PC-9 (cell line): Measurements from ENCODE around the gene RBFOX2.

Experiments
- EZH2 ChIP-seq: fragments of 200-600 bp; sonication (generic); IDR thresholded peaks from 2 replicates; pipeline ENCODE4 v1.8.0; 2017; ENCODE audit warnings: antibody characterized with exemption, low read depth
- TF ChIP-seq, protein P1 (sequence below): fragments of 200-600 bp; sonication (generic); conservative IDR thresholded peaks from 2 replicates; pipeline ENCODE4 v1.6.1; 2017; ENCODE audit warnings: mixed run types, antibody characterized with exemption, mild to moderate bottlenecking, moderate library complexity

DNA sequence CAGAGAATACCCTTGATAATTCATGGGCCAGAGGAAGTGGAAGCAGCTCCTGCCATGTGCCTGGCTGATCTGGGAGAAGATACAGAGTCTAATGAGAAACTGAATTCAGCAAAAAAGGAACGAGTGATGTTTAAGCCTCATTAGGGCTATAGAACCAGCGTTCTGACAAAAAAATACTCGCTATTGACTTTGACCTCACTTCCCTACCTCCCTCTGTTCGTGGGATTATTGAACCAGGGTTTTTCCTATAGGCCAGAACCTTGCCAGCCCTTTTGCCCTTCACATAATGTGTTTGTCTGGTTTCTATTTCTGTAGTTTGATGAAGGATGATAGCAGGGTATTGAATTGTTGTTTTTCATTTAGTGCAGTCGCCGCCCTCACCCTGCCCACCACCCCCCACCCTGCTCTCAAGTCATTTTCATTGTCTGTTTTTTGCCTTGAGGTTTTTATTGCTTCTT lies 7.6 kb upstream of the RBFOX2 start:
- TF ChIP-seq, protein P1, sequence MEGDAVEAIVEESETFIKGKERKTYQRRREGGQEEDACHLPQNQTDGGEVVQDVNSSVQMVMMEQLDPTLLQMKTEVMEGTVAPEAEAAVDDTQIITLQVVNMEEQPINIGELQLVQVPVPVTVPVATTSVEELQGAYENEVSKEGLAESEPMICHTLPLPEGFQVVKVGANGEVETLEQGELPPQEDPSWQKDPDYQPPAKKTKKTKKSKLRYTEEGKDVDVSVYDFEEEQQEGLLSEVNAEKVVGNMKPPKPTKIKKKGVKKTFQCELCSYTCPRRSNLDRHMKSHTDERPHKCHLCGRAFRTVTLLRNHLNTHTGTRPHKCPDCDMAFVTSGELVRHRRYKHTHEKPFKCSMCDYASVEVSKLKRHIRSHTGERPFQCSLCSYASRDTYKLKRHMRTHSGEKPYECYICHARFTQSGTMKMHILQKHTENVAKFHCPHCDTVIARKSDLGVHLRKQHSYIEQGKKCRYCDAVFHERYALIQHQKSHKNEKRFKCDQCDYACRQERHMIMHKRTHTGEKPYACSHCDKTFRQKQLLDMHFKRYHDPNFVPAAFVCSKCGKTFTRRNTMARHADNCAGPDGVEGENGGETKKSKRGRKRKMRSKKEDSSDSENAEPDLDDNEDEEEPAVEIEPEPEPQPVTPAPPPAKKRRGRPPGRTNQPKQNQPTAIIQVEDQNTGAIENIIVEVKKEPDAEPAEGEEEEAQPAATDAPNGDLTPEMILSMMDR, result no peak
- no peak for TF ChIP-seq EZH2
